GM18858 (cell line): ENCODE data around the gene TRNAU1AP.

ENCODE experiments used
- ATAC-seq: cut with Tn5 transposase; IDR thresholded peaks from one replicate; pipeline ENCODE4 v1.9.1; 2021; ENCODE audit not compliant: unreplicated experiment

TRNAU1AP gene

GRCh38 chr1:28604411-28604810, 51.5 kb downstream of the TRNAU1AP start:
- ATAC-seq = no peak

GRCh38 chr1:28604962-28605361, 52.1 kb downstream of the TRNAU1AP start:
- no peak for ATAC-seq

- no peak for ATAC-seq
These were observed 53.9 kb downstream of the TRNAU1AP start for GRCh38 chr1:28606771-28607170.

- ATAC-seq = no peak
These were observed 60.3 kb downstream of the TRNAU1AP start for GRCh38 chr1:28613175-28613574.
